Heart left ventricle (tissue), 16 donors: ENCODE data around the gene TTLL10. TPM values are rescaled to one million over a fixed set of nuclear protein-coding genes. Genes with fewer than 3 reads are reported as not detected.

Source experiments
- ATAC-seq, 4 donors: fragments of 200-7000 bp; cut with Tn5 transposase; one replicate each; pipeline ENCODE4 v1.9.1; 2020 to 2022; ENCODE audit warnings: moderate library complexity in 4 of 4, mild to moderate bottlenecking in 3 of 4, moderate number of reproducible peaks in 1 of 4
- DNase-seq, 5 donors: peaks; one replicate each; pipeline ENCODE4 v3.0.0-alpha.2; 2020
- H3K27ac ChIP-seq, 12 donors: fragments of 200-600 bp; sonication (generic) in 4 of 12; one replicate each; pipeline versions ENCODE4 v1.5.0 to v1.8.0; 2016 to 2022; ENCODE audit warnings: mild to moderate bottlenecking in 2 of 12
- H3K27me3 ChIP-seq, 9 donors: fragments of 200-600 bp; sonication (generic) in 2 of 9; one replicate each; pipeline versions ENCODE4 v1.5.1 to v1.8.0; 2016 to 2022; ENCODE audit warnings: mild to moderate bottlenecking in 3 of 9
- H3K36me3 ChIP-seq, 9 donors: fragments of 200-600 bp; sonication (generic) in 2 of 9; one replicate each; pipeline versions ENCODE4 v1.5.0 to v1.8.0; 2018 to 2022; ENCODE audit warnings: mild to moderate bottlenecking in 2 of 9
- H3K4me1 ChIP-seq, 12 donors: fragments of 200-600 bp; sonication (generic) in 4 of 12; one replicate each; pipeline versions ENCODE4 v1.5.0 to v1.8.0; 2016 to 2022; ENCODE audit warnings: mild to moderate bottlenecking in 3 of 12
- H3K4me3 ChIP-seq, 12 donors: fragments of 200-600 bp; sonication (generic) in 4 of 12; one replicate each; pipeline versions ENCODE4 v1.5.0 to v1.8.0; 2017 to 2022; ENCODE audit warnings: mild to moderate bottlenecking in 9 of 12, moderate library complexity in 4 of 12
- H3K9me3 ChIP-seq, 12 donors: fragments of 200-600 bp; sonication (generic) in 4 of 12; one replicate each; pipeline versions ENCODE4 v1.5.0 to v1.8.0; 2016 to 2022; ENCODE audit warnings: mild to moderate bottlenecking in 1 of 12
- CTCF ChIP-seq, 12 donors: fragments of 200-600 bp; sonication (generic) in 4 of 12; IDR thresholded peaks; one replicate each; pipeline versions ENCODE4 v1.5.0 to v1.8.0; 2018 to 2022; ENCODE audit warnings: antibody characterized with exemption in 12 of 12, mild to moderate bottlenecking in 5 of 12
- POLR2A ChIP-seq, 2 donors: fragments of 450-650 bp; IDR thresholded peaks; one replicate each; pipeline ENCODE4 v1.6.1; 2017; ENCODE audit warnings: antibody characterized with exemption in 2 of 2, mild to moderate bottlenecking in 2 of 2, moderate library complexity in 2 of 2
- WGBS, 4 donors: extraction: QIAGEN DNeasy Blood & Tissue Kit in 2 of 4; methylation state at CpG; one replicate each; pipeline versions ENCODE4 v1.1.5 to v1.1.7; 2013 to 2018; 5-methylcytosine and 5-hydroxymethylcytosine counted together
- intact Hi-C, 10 donors: fragments of 100-400 bp; cut with DNase I; formaldehyde crosslinking; loops; one replicate each; pipeline versions ENCODE4 v1.11.1 to v1.14.2; 2022
- polyA plus RNA-seq, 2 donors: library from polyadenylated mRNA; stranded (reverse); fragments of 200-250 nt; gene quantifications; one replicate each; pipeline ENCODE4 v1.2.3, GENCODE V29; 2013
- total RNA-seq, 9 donors: library from RNA; depleted of rRNA in 2 of 9; stranded (reverse); fragments of >200 nt in 2 of 9; fragmentation: NEBNext Ultra II Directional in 3 of 9; extraction: Animal tissue kit (Norgen Biotek cat#: 25700) in 3 of 9; gene quantifications; one replicate each; pipeline versions ENCODE4 v1.1.0 to v1.2.4, GENCODE V29; 2016 to 2023
- donor health status: ischemic (EF 13 %, LVEDD 7.1; RV severe dilation, severe dysfunction).
- donor health status: healthy with polysubstance abuse.
- donor health status: DM: no; HTN: yes; CAD: no.
- donor health status: DM: no; HTN: no; CAD: no.
- donor health status: ischemic (EF 25% LVEDD 6.9; RV normal size, moderate dysfunction).
- donor health status: ischemic (EF 25% LVEDD 5.7; RV mildly dilated, moderate dysfunction).
- donor health status: healthy.
- donor health status: DM: yes; HTN: yes; CAD: no.
- donor health status: ischemic (EF 35%, LVEDD 5.7; RV mildly dilated, moderate dysfunction).
- donor health status: nonischemic (EF 11% LVEDD 7.7; RV severe dilation, severe dysfunction).
- donor health status: DM: yes; HTN: yes; CAD: no.
- donor health status: PGD.
- donor health status: ischemic (EF 29% LVEDD 5.4; RV normal size, mild dysfunction).
- donor health status: nonischemic (EF 23%, LVEDD 6.1; RV moderate dilation, normal function).

Gene TTLL10
- total and polyA plus RNA-seq, 11 donors = 0.03 to 0.53 (median 0.21) TPM; not detected in 4

- H3K36me3 ChIP-seq = peaks cover 0 to 63% (median 44%) of the 10 kb centered on the region in 9 donors
- no peaks in the 10 kb centered on the region for H3K27me3 ChIP-seq
- DNase-seq (no peak), ATAC-seq (no peak)
- H3K4me3 ChIP-seq = no peak overlapping the region
- no peak overlapping the region for H3K27ac ChIP-seq
- no peak for TF ChIP-seq CTCF (IDR thresholded peaks at IDR 0.05)
- no peak for TF ChIP-seq POLR2A (IDR thresholded peaks at IDR 0.05)
- peaks cover 8 to 64% (median 27%) of the 10 kb centered on the region in 12 donors for H3K4me1 ChIP-seq
- intact Hi-C loops = loop anchor here in 1 of 10 donors (10.0 kb wide), 1 partner anchor 103 kb away; no protein-coding TSS in a partner anchor
- 90 to 96% (median 92%) methylated on average over 22 to 30 of the region's 30 CpGs for WGBS, 4 donors
- no peaks in the 10 kb centered on the region for H3K9me3 ChIP-seq
These were observed 54.5 kb downstream of the TTLL10 start for GRCh38 chr1:1228187-1228586.

GRCh38 chr1:1228596-1229321, 55.1 kb downstream of the TTLL10 start:
- DNase-seq = no peak
- H3K36me3 ChIP-seq = peaks cover 0 to 57% (median 38%) of the 10 kb centered on the region in 9 donors
- WGBS, 4 donors = 81 to 87% (median 85%) methylated on average over 21 to 28 of the region's 28 CpGs
- no peak overlapping the region for H3K4me3 ChIP-seq
- no peak overlapping the region for H3K27ac ChIP-seq
- H3K9me3 ChIP-seq = no peaks in the 10 kb centered on the region
- peaks cover 8 to 66% (median 30%) of the 10 kb centered on the region in 12 donors for H3K4me1 ChIP-seq
- no peak for TF ChIP-seq CTCF (IDR thresholded peaks at IDR 0.05)
- TF ChIP-seq POLR2A (IDR thresholded peaks at IDR 0.05) = no peak
- ATAC-seq = no peak
- H3K27me3 ChIP-seq = no peaks in the 10 kb centered on the region
- intact Hi-C loops = loop anchor here in 1 of 10 donors (10.0 kb wide), 1 partner anchor 104 kb away; no protein-coding TSS in a partner anchor

GRCh38 chr1:1229770-1230169, 56.1 kb downstream of the TTLL10 start:
- Histone ChIP-seq H3K4me3 (peak overlapping the region in 7 of 12 donors; percentile 8 to 100 (median 98)), H3K27me3 (no peaks in the 10 kb centered on the region), H3K36me3 (peaks cover 0 to 51% (median 33%) of the 10 kb centered on the region in 9 donors), H3K27ac (no peak overlapping the region), H3K9me3 (no peaks in the 10 kb centered on the region), H3K4me1 (peaks cover 8 to 65% (median 31%) of the 10 kb centered on the region in 12 donors)
- ATAC-seq = no peak
- DNase-seq = no peak
- TF ChIP-seq POLR2A (IDR thresholded peaks at IDR 0.05) (no peak), CTCF (IDR thresholded peaks at IDR 0.05) (no peak)
- intact Hi-C loops = loop anchor here in 7 of 10 donors (5.0 to 10.0 kb wide), 4 partner anchors 43 to 112 kb away; partner anchors contain the start of genes C1orf159 (in 2 of the 7) and UBE2J2 (in 2 of the 7)
- WGBS, 4 donors = 83 to 88% (median 88%) methylated on average over 10 to 19 of the region's 19 CpGs
